Right cardiac atrium (tissue), 5 donors: ENCODE data around the gene SORCS2. TPM values are rescaled to one million over a fixed set of nuclear protein-coding genes. Genes with fewer than 3 reads are reported as not detected.

ENCODE experiments used
- ATAC-seq, 2 donors: fragments of 200-7000 bp; cut with Tn5 transposase; one replicate each; pipeline versions ENCODE4 v1.8.0 to v1.9.1; 2020; ENCODE audit warnings: moderate library complexity in 2 of 2, mild to moderate bottlenecking in 1 of 2
- DNase-seq, 3 donors: peaks; one replicate each; pipeline ENCODE4 v3.0.0-alpha.2; 2020
- H3K27ac ChIP-seq: one replicate; pipeline ENCODE4 v1.5.1; 2013; ENCODE audit warnings: mild to moderate bottlenecking, low read length, control low read depth, moderate library complexity
- H3K27me3 ChIP-seq: one replicate; pipeline ENCODE4 v1.6.1; 2013; ENCODE audit not compliant: control insufficient read depth, insufficient read depth
- H3K4me1 ChIP-seq: one replicate; pipeline ENCODE4 v1.6.1; 2013; ENCODE audit warnings: low read length; ENCODE audit not compliant: control insufficient read depth, insufficient read depth
- H3K4me3 ChIP-seq: one replicate; pipeline ENCODE4 v1.5.1; 2013; ENCODE audit warnings: low read length, control low read depth
- H3K9me3 ChIP-seq: one replicate; pipeline ENCODE4 v1.6.1; 2013; ENCODE audit warnings: low read length; ENCODE audit not compliant: control insufficient read depth
- WGBS: extraction: QIAGEN DNeasy Blood & Tissue Kit; methylation state at CpG from one replicate; pipeline ENCODE4 v1.1.7; 2013; 5-methylcytosine and 5-hydroxymethylcytosine counted together
- intact Hi-C, 4 donors: fragments of 100-400 bp; cut with DNase I; formaldehyde crosslinking; loops; one replicate each; pipeline versions ENCODE4 v1.11.0 to v1.14.0; 2022 to 2023
- polyA plus RNA-seq: library from polyadenylated mRNA; stranded (reverse); fragments of 200-250 nt; gene quantifications from one replicate; pipeline ENCODE4 v1.2.3, GENCODE V29; 2013
- total RNA-seq, 4 donors: library from RNA; stranded (reverse); fragmentation: NEBNext Ultra II Directional; extraction: Animal tissue kit (Norgen Biotek cat#: 25700); gene quantifications; one replicate each; pipeline ENCODE4 v1.2.1, GENCODE V29; 2021
- donor health status: healthy with polysubstance abuse.
- donor health status: DM: no; HTN: yes; CAD: no.
- donor health status: DM: no; HTN: no; CAD: no.
- donor health status: DM: no; HTN: yes; CAD: no; lungs with severe emphysema.
- donor health status: DM: yes; HTN: yes; CAD: no.

Gene SORCS2
- total and polyA plus RNA-seq, 5 donors, result 2.1 to 7.3 (median 2.7) TPM

GRCh38 chr4:7722766-7723387, 530.5 kb downstream of the SORCS2 start:
- intact Hi-C loops, result loop anchor here in 1 of 4 donors (10.0 kb wide), 1 partner anchor 258 kb away; no protein-coding TSS in a partner anchor
- WGBS, result 61% methylated on average over 22 of the region's 22 CpGs
- DNase-seq (peak in 2 of 3 donors; percentile 22 to 25), ATAC-seq (no peak)
- no peaks in the 10 kb centered on the region for H3K27me3 ChIP-seq
- H3K4me1 ChIP-seq, result no peaks in the 10 kb centered on the region
- no peaks in the 10 kb centered on the region for H3K9me3 ChIP-seq
- H3K27ac ChIP-seq, result no peak overlapping the region
- no peak overlapping the region for H3K4me3 ChIP-seq

GRCh38 chr4:7723625-7724024, 531.3 kb downstream of the SORCS2 start:
- DNase-seq (peak in 2 of 3 donors; percentile 16 to 21), ATAC-seq (no peak)
- intact Hi-C loops, result loop anchor here in 1 of 4 donors (10.0 kb wide), 1 partner anchor 259 kb away; no protein-coding TSS in a partner anchor
- Histone ChIP-seq H3K27ac (no peak overlapping the region), H3K4me1 (no peaks in the 10 kb centered on the region), H3K9me3 (no peaks in the 10 kb centered on the region), H3K27me3 (no peaks in the 10 kb centered on the region), H3K4me3 (no peak overlapping the region)
- WGBS, result 97% methylated on average over 16 of the region's 16 CpGs

- no peak overlapping the region for H3K4me3 ChIP-seq
- H3K4me1 ChIP-seq, result no peaks in the 10 kb centered on the region
- no peak overlapping the region for H3K27ac ChIP-seq
- no peaks in the 10 kb centered on the region for H3K27me3 ChIP-seq
- ATAC-seq, result peak in 1 of 2 donors; percentile 8
- WGBS, result 94% methylated on average over 9 of the region's 9 CpGs
- intact Hi-C loops, result loop anchor here in 1 of 4 donors (10.0 kb wide), 1 partner anchor 261 kb away; no protein-coding TSS in a partner anchor
- no peaks in the 10 kb centered on the region for H3K9me3 ChIP-seq
- peak in 2 of 3 donors; percentile 11 to 17 for DNase-seq
Measured at GRCh38 chr4:7725951-7726350, 533.6 kb downstream of the SORCS2 start.

GRCh38 chr4:7726665-7727413, 534.5 kb downstream of the SORCS2 start:
- H3K4me1 ChIP-seq, result no peaks in the 10 kb centered on the region
- H3K4me3 ChIP-seq, result no peak overlapping the region
- no peaks in the 10 kb centered on the region for H3K27me3 ChIP-seq
- intact Hi-C loops, result loop anchor here in 1 of 4 donors (10.0 kb wide), 1 partner anchor 262 kb away; no protein-coding TSS in a partner anchor
- no peaks in the 10 kb centered on the region for H3K9me3 ChIP-seq
- 86% methylated on average over 22 of the region's 22 CpGs for WGBS
- DNase-seq (peak in 2 of 3 donors; percentile 14 to 31), ATAC-seq (no peak)
- no peak overlapping the region for H3K27ac ChIP-seq

- no peaks in the 10 kb centered on the region for H3K27me3 ChIP-seq
- H3K4me3 ChIP-seq, result no peak overlapping the region
- 95% methylated on average over 1 of the region's 1 CpG for WGBS
- no peaks in the 10 kb centered on the region for H3K4me1 ChIP-seq
- intact Hi-C loops, result loop anchor here in 1 of 4 donors (10.0 kb wide), 1 partner anchor 263 kb away; no protein-coding TSS in a partner anchor
- ATAC-seq, result no peak
- DNase-seq, result no peak
- H3K27ac ChIP-seq, result no peak overlapping the region
- H3K9me3 ChIP-seq, result no peaks in the 10 kb centered on the region
Measured at GRCh38 chr4:7727749-7728148, 535.4 kb downstream of the SORCS2 start.

GRCh38 chr4:7731437-7731836, 539.1 kb downstream of the SORCS2 start:
- 84% methylated on average over 4 of the region's 4 CpGs for WGBS
- no peaks in the 10 kb centered on the region for H3K9me3 ChIP-seq
- no peaks in the 10 kb centered on the region for H3K4me1 ChIP-seq
- H3K27ac ChIP-seq, result no peak overlapping the region
- intact Hi-C loops, result no loop called here
- H3K27me3 ChIP-seq, result no peaks in the 10 kb centered on the region
- H3K4me3 ChIP-seq, result no peak overlapping the region
- DNase-seq, result no peak
- ATAC-seq, result no peak

- intact Hi-C loops, result no loop called here
- 92% methylated on average over 9 of the region's 9 CpGs for WGBS
- H3K27me3 ChIP-seq, result no peaks in the 10 kb centered on the region
- no peaks in the 10 kb centered on the region for H3K9me3 ChIP-seq
- DNase-seq, result peak in 1 of 3 donors; percentile 41
- no peaks in the 10 kb centered on the region for H3K4me1 ChIP-seq
- H3K4me3 ChIP-seq, result no peak overlapping the region
- H3K27ac ChIP-seq, result no peak overlapping the region
- ATAC-seq, result no peak
Measured at GRCh38 chr4:7732263-7732662, 539.9 kb downstream of the SORCS2 start.

- ATAC-seq, result no peak
Measured at GRCh38 chr4:7733201-7733600, 540.9 kb downstream of the SORCS2 start.

GRCh38 chr4:7733801-7734650, 541.7 kb downstream of the SORCS2 start:
- Histone ChIP-seq H3K27me3 (no peaks in the 10 kb centered on the region), H3K27ac (no peak overlapping the region), H3K4me1 (no peaks in the 10 kb centered on the region), H3K4me3 (no peak overlapping the region), H3K9me3 (no peaks in the 10 kb centered on the region)
- no peak for ATAC-seq
- intact Hi-C loops, result no loop called here
- 66% methylated on average over 26 of the region's 26 CpGs for WGBS
- DNase-seq, result peak in 1 of 3 donors; percentile 30

More at GRCh38 chr4:7733201-7733600, 540.9 kb downstream of the SORCS2 start:
- peak in 1 of 3 donors; percentile 53 for DNase-seq
- 86% methylated on average over 17 of the region's 17 CpGs for WGBS
- Histone ChIP-seq H3K4me1 (no peaks in the 10 kb centered on the region), H3K27me3 (no peaks in the 10 kb centered on the region), H3K9me3 (no peaks in the 10 kb centered on the region), H3K27ac (no peak overlapping the region), H3K4me3 (no peak overlapping the region)
- intact Hi-C loops, result no loop called here

- intact Hi-C loops, result no loop called here
- H3K9me3 ChIP-seq, result no peaks in the 10 kb centered on the region
- peak in 1 of 2 donors; percentile 21 for ATAC-seq
- no peak overlapping the region for H3K4me3 ChIP-seq
- 61% methylated on average over 20 of the region's 20 CpGs for WGBS
- no peaks in the 10 kb centered on the region for H3K27me3 ChIP-seq
- no peaks in the 10 kb centered on the region for H3K4me1 ChIP-seq
- DNase-seq, result peak in 1 of 3 donors; percentile 48
- no peak overlapping the region for H3K27ac ChIP-seq
Measured at GRCh38 chr4:7734651-7735260, 542.4 kb downstream of the SORCS2 start.
